K562 (cell line): ENCODE data around the gene MRPL22. TPM values are rescaled to one million over a fixed set of nuclear protein-coding genes. Genes with fewer than 3 reads are reported as not detected.

Source experiments
- ATAC-seq: fragments of 200-7000 bp; cut with Tn5 transposase; 3 replicates; pipeline ENCODE4 v1.9.1; 2020; ENCODE audit warnings: moderate library complexity
- BruUV-seq: library from RNA; stranded (reverse); fragments of 400-500 nt; replicated peaks from 2 replicates; lab custom pipeline; 2021; lab: Mats Ljungman, UMichigan
- CTCF ChIA-PET: fragments of 300-600 bp; formaldehyde crosslinking; extraction: SDS; loops from one replicate; lab custom pipeline; 2021; ENCODE audit warnings: low intra/inter-chr PET ratio; lab: Yijun Ruan, JAX
- POLR2A ChIA-PET: fragments of 300-600, 350-650 bp; sonication (Branson Sonifier 250); formaldehyde crosslinking; extraction: SDS; loops from one replicate; lab custom pipeline; 2021; ENCODE audit warnings: antibody characterized with exemption, inconsistent platforms; lab: Yijun Ruan, JAX
- DNase-seq, 4 experiments: peaks; one replicate each; pipeline versions ENCODE4 v3.0.0 to v3.0.0-alpha.2; 2011 to 2018; ENCODE audit warnings: low spot score in 3 of 4, mixed read lengths in 3 of 4; ENCODE audit errors: extremely low read depth in 1 of 4
- FAIRE-seq: peaks from 2 replicates; lab custom pipeline; 2011; peaks lifted over from hg19 to GRCh38; lab: Jason Lieb, UNC
- H2AFZ ChIP-seq: 2 replicates; pipeline ENCODE4 v1.6.0; 2011; ENCODE audit warnings: low read depth, low read length, control low read depth, inconsistent platforms
- H3K27ac ChIP-seq: fragments of 200-600 bp; 3 replicates; pipeline ENCODE4 v1.8.0; 2011; ENCODE audit warnings: low read depth, mild to moderate bottlenecking, control low read depth, inconsistent platforms, low read length, moderate library complexity, mixed read lengths; ENCODE audit errors: extremely low read depth
- H3K27me3 ChIP-seq, 2 experiments: fragments of 300-600 bp in 1 of 2; 2 replicates in 1 of 2; 3 replicates in 1 of 2; pipeline versions ENCODE4 v1.6.0 to v1.8.0; 2011; ENCODE audit warnings: inconsistent platforms in 2 of 2, low read length in 2 of 2, mild to moderate bottlenecking in 1 of 2, mixed read lengths in 1 of 2, moderate library complexity in 1 of 2; ENCODE audit not compliant: control insufficient read depth in 2 of 2, insufficient read depth in 2 of 2
- H3K36me3 ChIP-seq: fragments of 300-600 bp; 3 replicates; pipeline ENCODE4 v1.8.0; 2011; ENCODE audit warnings: mild to moderate bottlenecking, low read length, inconsistent platforms; ENCODE audit not compliant: control insufficient read depth, insufficient read depth
- H3K4me1 ChIP-seq, 2 experiments: fragments of 200-600 bp in 1 of 2; replicated peaks in 1 of 2; 2 replicates in 1 of 2; 3 replicates in 1 of 2; pipeline versions ENCODE4 v1.5.1 to v1.8.0; 2011; ENCODE audit warnings: inconsistent platforms in 2 of 2, low read length in 2 of 2, mild to moderate bottlenecking in 1 of 2, mixed read lengths in 1 of 2, moderate library complexity in 1 of 2; ENCODE audit not compliant: control insufficient read depth in 2 of 2, insufficient read depth in 2 of 2
- H3K4me2 ChIP-seq: 2 replicates; pipeline ENCODE4 v1.6.1; 2011; ENCODE audit warnings: low read length, control low read depth, inconsistent platforms, mixed read lengths; ENCODE audit not compliant: insufficient read depth
- H3K4me3 ChIP-seq: fragments of 200-600 bp; sonication (generic), shearing (Covaris generic); 2 replicates; pipeline ENCODE4 v1.5.1; 2016; ENCODE audit warnings: control low read depth, inconsistent platforms
- H3K79me2 ChIP-seq: fragments of 200-600 bp; 3 replicates; pipeline ENCODE4 v1.8.0; 2011; ENCODE audit warnings: low read length, inconsistent platforms; ENCODE audit not compliant: control insufficient read depth, insufficient read depth
- H3K9ac ChIP-seq, 2 experiments: 2 replicates each; pipeline versions ENCODE4 v1.6.0 to v1.6.1; 2011; ENCODE audit warnings: low read depth in 2 of 2, low read length in 2 of 2, control low read depth in 1 of 2, inconsistent platforms in 1 of 2, mild to moderate bottlenecking in 1 of 2, mixed read lengths in 1 of 2; ENCODE audit not compliant: insufficient read depth in 1 of 2
- H3K9me1 ChIP-seq: one replicate; pipeline ENCODE4 v1.6.0; 2011; ENCODE audit warnings: inconsistent platforms, mild to moderate bottlenecking, low read length, moderate library complexity; ENCODE audit not compliant: control insufficient read depth, insufficient read depth
- H3K9me3 ChIP-seq: replicated peaks from 2 replicates; pipeline ENCODE4 v1.5.1; 2011; ENCODE audit warnings: low read depth, low read length, inconsistent platforms; ENCODE audit not compliant: control insufficient read depth, insufficient read depth
- H4K20me1 ChIP-seq: replicated peaks from 2 replicates; pipeline ENCODE4 v1.6.1; 2011; ENCODE audit warnings: low read length, inconsistent platforms, mixed read lengths; ENCODE audit not compliant: control insufficient read depth, insufficient read depth
- BCOR ChIP-seq: fragments of 450-650 bp; IDR thresholded peaks from 2 replicates; pipeline ENCODE4 v1.6.1; 2016
- FOXP1 ChIP-seq: sonication (generic); formaldehyde crosslinking; IDR thresholded peaks from 2 replicates; pipeline ENCODE4 v1.8.0; 2022; ENCODE audit warnings: mild to moderate bottlenecking, missing genetic modification reagents
- IFI16 ChIP-seq: fragments of 250-450 bp; sonication (Bioruptor Pico); IDR thresholded peaks from 2 replicates; pipeline ENCODE4 v2.1.2; 2022; ENCODE audit warnings: mild to moderate bottlenecking, inconsistent platforms
- PML ChIP-seq: IDR thresholded peaks from 2 replicates; pipeline ENCODE4 v1.6.1; 2012; ENCODE audit warnings: low read length, inconsistent platforms
- SIRT6 ChIP-seq: IDR thresholded peaks from one replicate; pipeline ENCODE4 v1.6.1; 2012; ENCODE audit warnings: low read depth, mild to moderate bottlenecking, control low read depth, inconsistent platforms, low read length, moderate library complexity
- SPI1 ChIP-seq: IDR thresholded peaks from 2 replicates; pipeline ENCODE4 v1.6.1; 2011; ENCODE audit warnings: low read depth, low read length, control low read depth, borderline replicate concordance
- STAG1 ChIP-seq: sonication (generic); formaldehyde crosslinking; IDR thresholded peaks from 2 replicates; pipeline ENCODE4 v1.5.0; 2020; ENCODE audit warnings: missing genetic modification reagents, borderline replicate concordance
- TAL1 ChIP-seq: fragments of 450-650 bp; IDR thresholded peaks from 2 replicates; pipeline ENCODE4 v1.6.1; 2016; ENCODE audit warnings: mild to moderate bottlenecking
- TFAM ChIP-seq: fragments of 250-450 bp; sonication (Bioruptor Pico); conservative IDR thresholded peaks from 2 replicates; pipeline ENCODE4 v1.5.0; 2021; ENCODE audit warnings: mild to moderate bottlenecking, moderate library complexity
- ZNF79 ChIP-seq: fragments of 250-450 bp; sonication (Bioruptor Pico); IDR thresholded peaks from 2 replicates; pipeline ENCODE4 v1.4.0; 2020; ENCODE audit warnings: low read depth, mild to moderate bottlenecking, moderate library complexity
- ZSCAN32 ChIP-seq: fragments of 450-650 bp; formaldehyde crosslinking; IDR thresholded peaks from 2 replicates; pipeline ENCODE4 v1.4.0; 2020; ENCODE audit warnings: mild to moderate bottlenecking, moderate library complexity
- WGBS: fragments of 100-300 bp; shearing (Covaris generic); methylation state at CpG from one replicate; pipeline ENCODE4 v1.1.6; 2016; ENCODE audit warnings: low coverage, mixed read lengths; ENCODE audit not compliant: insufficient coverage; ENCODE audit errors: missing lambda C conversion rate; 5-methylcytosine and 5-hydroxymethylcytosine counted together
- in situ Hi-C: fragments of 300-500 bp; cut with MboI; formaldehyde crosslinking; loops from 4 replicates; pipeline ENCODE4 v1.15.0; 2018; ENCODE audit warnings: inconsistent platforms, mixed read lengths
- intact Hi-C: fragments of 100-400 bp; cut with micrococcal nuclease; formaldehyde crosslinking; loops from 2 replicates; pipeline ENCODE4 v1.14.2; 2022
- polyA plus RNA-seq, 8 experiments: library from polyadenylated mRNA; depleted of rRNA in 4 of 8; stranded (reverse) in 5 of 8; unstranded in 3 of 8; fragments of >200 nt; fragmentation: Nextera tagmentation in 2 of 8; fragmentation: Illumina TruSeq in 1 of 8; extraction: Ambion mirVana in 2 of 8; extraction: Trizol in 1 of 8; gene quantifications; 2 replicates each; pipeline versions ENCODE4 v1.2.1 to v1.2.3, GENCODE V29; 2011 to 2014; ENCODE audit warnings: inconsistent platforms in 1 of 8, missing spikeins in 1 of 8
- total RNA-seq, 7 experiments: library from RNA; depleted of rRNA in 6 of 7; stranded (reverse); fragments of >200 nt in 6 of 7; fragmentation: Illumina TruSeq in 2 of 7; extraction: Trizol in 2 of 7; gene quantifications; 2 replicates each; pipeline versions ENCODE4 v1.2.1 to v1.2.3, GENCODE V29; 2011 to 2021; ENCODE audit warnings: low replicate concordance in 1 of 7
- TF ChIP-seq, protein P1 (sequence below): fragments of 250-450 bp; sonication (Bioruptor Pico); IDR thresholded peaks from 2 replicates; pipeline ENCODE4 v1.8.0; 2022; ENCODE audit warnings: inconsistent platforms, mild to moderate bottlenecking, moderate library complexity, borderline replicate concordance
- TF ChIP-seq, protein P2 (sequence below): fragments of 150-350 bp; conservative IDR thresholded peaks from 2 replicates; pipeline ENCODE4 v1.6.1; 2014; ENCODE audit warnings: low read length
- TF ChIP-seq, protein P3 (sequence below): fragments of 250-450 bp; sonication (Bioruptor Pico); IDR thresholded peaks from 2 replicates; pipeline ENCODE4 v1.8.0; 2022; ENCODE audit warnings: moderate library complexity, mild to moderate bottlenecking, inconsistent platforms
- TF ChIP-seq, protein P4 (sequence below): IDR thresholded peaks from 3 replicates; pipeline ENCODE4 v1.6.1; 2011; ENCODE audit warnings: borderline replicate concordance, mild to moderate bottlenecking; ENCODE audit not compliant: insufficient read length, insufficient read depth

The MRPL22 gene
- total and polyA plus RNA-seq, 9 of the 15 experiments (the other 6 are each of a cell fraction or from before 2014, with no cell fraction given) = 41.1 to 424 (median 102) TPM

DNA sequence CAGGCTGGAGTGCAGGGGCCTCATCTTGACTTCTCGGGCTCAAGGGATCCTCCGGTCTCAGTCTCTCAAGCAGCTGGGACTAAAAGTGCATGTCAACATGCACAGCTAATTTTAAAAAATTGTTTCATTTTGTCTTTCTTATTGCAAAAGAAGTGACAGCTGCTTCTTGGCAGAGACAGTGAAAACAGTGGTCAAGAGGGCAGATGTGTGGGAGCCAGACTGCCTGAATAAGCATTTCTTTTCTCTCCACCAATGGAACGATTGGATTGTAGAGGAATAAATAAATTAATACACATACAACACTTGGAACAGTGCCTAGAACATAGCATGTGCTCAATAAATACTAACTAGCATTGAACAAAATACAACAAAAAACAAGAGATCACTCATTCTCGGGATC lies 45.3 kb downstream of the MRPL22 start:
- H3K9me3 ChIP-seq = peaks cover 2% of the 10 kb centered on the region; the same call in 1 of the 2 replicates
- 2% methylated on average over 4 of the region's 4 CpGs for WGBS
- no peak overlapping the region for H3K9ac ChIP-seq
- DNase-seq = no peak
- TF ChIP-seq, protein P1, sequence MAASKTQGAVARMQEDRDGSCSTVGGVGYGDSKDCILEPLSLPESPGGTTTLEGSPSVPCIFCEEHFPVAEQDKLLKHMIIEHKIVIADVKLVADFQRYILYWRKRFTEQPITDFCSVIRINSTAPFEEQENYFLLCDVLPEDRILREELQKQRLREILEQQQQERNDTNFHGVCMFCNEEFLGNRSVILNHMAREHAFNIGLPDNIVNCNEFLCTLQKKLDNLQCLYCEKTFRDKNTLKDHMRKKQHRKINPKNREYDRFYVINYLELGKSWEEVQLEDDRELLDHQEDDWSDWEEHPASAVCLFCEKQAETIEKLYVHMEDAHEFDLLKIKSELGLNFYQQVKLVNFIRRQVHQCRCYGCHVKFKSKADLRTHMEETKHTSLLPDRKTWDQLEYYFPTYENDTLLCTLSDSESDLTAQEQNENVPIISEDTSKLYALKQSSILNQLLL (CRISPR knock-in tag) = no peak
- TF ChIP-seq TFAM = no peak
- TF ChIP-seq ZNF79 (CRISPR knock-in tag) = no peak
- no peak for TF ChIP-seq STAG1 (CRISPR knock-in tag)
- TF ChIP-seq, protein P2, sequence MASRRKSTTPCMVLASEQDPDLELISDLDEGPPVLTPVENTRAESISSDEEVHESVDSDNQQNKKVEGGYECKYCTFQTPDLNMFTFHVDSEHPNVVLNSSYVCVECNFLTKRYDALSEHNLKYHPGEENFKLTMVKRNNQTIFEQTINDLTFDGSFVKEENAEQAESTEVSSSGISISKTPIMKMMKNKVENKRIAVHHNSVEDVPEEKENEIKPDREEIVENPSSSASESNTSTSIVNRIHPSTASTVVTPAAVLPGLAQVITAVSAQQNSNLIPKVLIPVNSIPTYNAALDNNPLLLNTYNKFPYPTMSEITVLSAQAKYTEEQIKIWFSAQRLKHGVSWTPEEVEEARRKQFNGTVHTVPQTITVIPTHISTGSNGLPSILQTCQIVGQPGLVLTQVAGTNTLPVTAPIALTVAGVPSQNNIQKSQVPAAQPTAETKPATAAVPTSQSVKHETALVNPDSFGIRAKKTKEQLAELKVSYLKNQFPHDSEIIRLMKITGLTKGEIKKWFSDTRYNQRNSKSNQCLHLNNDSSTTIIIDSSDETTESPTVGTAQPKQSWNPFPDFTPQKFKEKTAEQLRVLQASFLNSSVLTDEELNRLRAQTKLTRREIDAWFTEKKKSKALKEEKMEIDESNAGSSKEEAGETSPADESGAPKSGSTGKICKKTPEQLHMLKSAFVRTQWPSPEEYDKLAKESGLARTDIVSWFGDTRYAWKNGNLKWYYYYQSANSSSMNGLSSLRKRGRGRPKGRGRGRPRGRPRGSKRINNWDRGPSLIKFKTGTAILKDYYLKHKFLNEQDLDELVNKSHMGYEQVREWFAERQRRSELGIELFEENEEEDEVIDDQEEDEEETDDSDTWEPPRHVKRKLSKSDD = no peak
- TF ChIP-seq SPI1 = no peak
- TF ChIP-seq, protein P3, sequence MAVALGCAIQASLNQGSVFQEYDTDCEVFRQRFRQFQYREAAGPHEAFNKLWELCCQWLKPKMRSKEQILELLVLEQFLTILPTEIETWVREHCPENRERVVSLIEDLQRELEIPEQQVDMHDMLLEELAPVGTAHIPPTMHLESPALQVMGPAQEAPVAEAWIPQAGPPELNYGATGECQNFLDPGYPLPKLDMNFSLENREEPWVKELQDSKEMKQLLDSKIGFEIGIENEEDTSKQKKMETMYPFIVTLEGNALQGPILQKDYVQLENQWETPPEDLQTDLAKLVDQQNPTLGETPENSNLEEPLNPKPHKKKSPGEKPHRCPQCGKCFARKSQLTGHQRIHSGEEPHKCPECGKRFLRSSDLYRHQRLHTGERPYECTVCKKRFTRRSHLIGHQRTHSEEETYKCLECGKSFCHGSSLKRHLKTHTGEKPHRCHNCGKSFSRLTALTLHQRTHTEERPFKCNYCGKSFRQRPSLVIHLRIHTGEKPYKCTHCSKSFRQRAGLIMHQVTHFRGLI (CRISPR knock-in tag) = no peak
- TF ChIP-seq SIRT6 = no peak
- TF ChIP-seq, protein P4, sequence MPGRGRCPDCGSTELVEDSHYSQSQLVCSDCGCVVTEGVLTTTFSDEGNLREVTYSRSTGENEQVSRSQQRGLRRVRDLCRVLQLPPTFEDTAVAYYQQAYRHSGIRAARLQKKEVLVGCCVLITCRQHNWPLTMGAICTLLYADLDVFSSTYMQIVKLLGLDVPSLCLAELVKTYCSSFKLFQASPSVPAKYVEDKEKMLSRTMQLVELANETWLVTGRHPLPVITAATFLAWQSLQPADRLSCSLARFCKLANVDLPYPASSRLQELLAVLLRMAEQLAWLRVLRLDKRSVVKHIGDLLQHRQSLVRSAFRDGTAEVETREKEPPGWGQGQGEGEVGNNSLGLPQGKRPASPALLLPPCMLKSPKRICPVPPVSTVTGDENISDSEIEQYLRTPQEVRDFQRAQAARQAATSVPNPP = no peak
- no peak for TF ChIP-seq ZSCAN32 (CRISPR knock-in tag)
- no peak for TF ChIP-seq IFI16 (CRISPR knock-in tag)
- no peak for TF ChIP-seq FOXP1 (CRISPR knock-in tag)
- TF ChIP-seq TAL1 = no peak
- no peak for TF ChIP-seq PML
- no peak for TF ChIP-seq BCOR
- no peaks in the 10 kb centered on the region for H3K9me1 ChIP-seq
- H3K79me2 ChIP-seq = no peaks in the 10 kb centered on the region
- in situ Hi-C loops (no loop called here), intact Hi-C loops (no loop called here)
- no peaks in the 10 kb centered on the region for H3K4me1 ChIP-seq
- peaks cover 13 to 21% of the 10 kb centered on the region in 2 experiments for H3K27me3 ChIP-seq
- no peak for ATAC-seq
- no peak overlapping the region for H3K4me3 ChIP-seq
- no peak overlapping the region for H2AFZ ChIP-seq
- no peak overlapping the region for H3K27ac ChIP-seq
- no TSS peak for BruUV-seq
- CTCF ChIA-PET = no interaction called here
- POLR2A ChIA-PET = no interaction called here
- no peak overlapping the region for H3K4me2 ChIP-seq
- no peaks in the 10 kb centered on the region for H3K36me3 ChIP-seq
- no peak for FAIRE-seq
- no peaks in the 10 kb centered on the region for H4K20me1 ChIP-seq
